ENCODE measurements around the gene SEC24D. TPM values are rescaled to one million over a fixed set of nuclear protein-coding genes. Genes with fewer than 3 reads are reported as not detected.
A peak's percentile ranks its signal among the peaks of the same experiment; 100 is the strongest.

Gene SEC24D
- total and polyA plus RNA-seq, 9 of the 15 experiments (the other 6 are each of a cell fraction or from before 2014, with no cell fraction given), result 7.1 to 22.5 (median 11.3) TPM

DNA sequence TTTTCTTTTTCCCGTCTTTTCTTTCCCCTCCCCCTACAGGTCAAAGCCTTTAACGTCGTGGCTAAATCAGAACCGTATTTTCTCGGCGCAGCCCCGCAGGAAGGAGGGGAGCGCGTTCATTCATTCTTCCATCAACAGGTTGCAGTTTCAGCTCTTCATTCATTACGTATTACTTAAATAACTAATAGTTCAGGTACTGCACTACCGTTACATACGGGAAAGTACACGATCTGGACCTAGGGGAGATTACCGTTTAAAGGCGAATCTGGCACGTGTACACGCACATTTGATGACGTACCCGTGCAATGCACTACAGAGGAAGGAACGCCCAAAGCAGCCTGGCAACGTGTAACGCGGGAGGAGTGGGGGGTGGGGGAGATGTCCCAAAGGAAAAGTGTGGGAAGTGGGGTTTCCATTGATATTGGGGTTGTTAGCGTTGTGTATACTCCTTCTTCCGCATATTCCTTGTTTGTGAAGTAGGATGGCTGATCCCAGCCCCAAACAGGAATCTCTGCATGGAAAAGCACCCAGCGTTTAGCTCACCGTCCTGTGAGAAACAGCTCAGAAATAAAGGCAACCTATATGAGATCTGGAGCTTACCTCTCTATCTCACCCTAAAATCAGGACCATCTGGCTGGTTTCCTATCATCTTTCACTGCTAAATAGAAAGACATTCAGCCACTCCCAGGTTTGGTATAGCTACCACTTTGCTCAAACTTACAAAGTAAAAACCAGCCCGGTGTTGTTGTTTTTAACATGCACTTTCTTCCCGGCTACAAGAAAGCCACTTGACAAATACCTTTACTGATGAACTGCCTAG, 585 bp upstream of the SEC24D start (continued):
- TF ChIP-seq VEZF1 (CRISPR knock-in tag; IDR thresholded peaks at IDR 0.05) (peak; percentile 9; the same call in 1 of the 2 replicates), BHLHE40 (IDR thresholded peaks at IDR 0.05; ENCODE audit: low read length) (peak; percentile 89), ZSCAN29 (IDR thresholded peaks at IDR 0.05) (peak; percentile 26; the same call in 1 of the 2 replicates), NRF1 (conservative IDR thresholded peaks at IDR 0.05 in 1 of 2, IDR thresholded peaks at IDR 0.05 in 1 of 2) (no peak; a peak in 2 of 4 replicates), OTX1 (CRISPR knock-in tag; IDR thresholded peaks at IDR 0.05) (0 out of 2 replicates have a peak, but pooled peaks have one; percentile 15), MYC (IDR thresholded peaks at IDR 0.05; ENCODE audit: low read depth, low read length) (peak; percentile 46; the same call in 1 of the 2 replicates), MYC (CRISPR knock-in tag; IDR thresholded peaks at IDR 0.05; ENCODE audit: borderline replicate concordance, low read depth) (no peak), ZNF583 (CRISPR knock-in tag; IDR thresholded peaks at IDR 0.05) (no peak), DPF2 (IDR thresholded peaks at IDR 0.05) (peak; percentile 44; the same call in 1 of the 2 replicates), ZNF551 (CRISPR knock-in tag; IDR thresholded peaks at IDR 0.05) (no peak), SUPT5H (IDR thresholded peaks at IDR 0.05) (peak; percentile 64; the same call in 1 of the 2 replicates), NBN (IDR thresholded peaks at IDR 0.05; ENCODE audit: low read depth) (0 out of 2 replicates have a peak, but pooled peaks have one; percentile 52), BRD9 (IDR thresholded peaks at IDR 0.05; ENCODE audit: low read depth, partially characterized antibody) (peak; percentile 58), ELF1 (tag; IDR thresholded peaks at IDR 0.05) (0 out of 2 replicates have a peak, but pooled peaks have one; percentile 5), TRIM24 (IDR thresholded peaks at IDR 0.05) (peak in 1 of 2 experiments; percentile 13; a peak in 2 of 4 replicates), TAF9B (IDR thresholded peaks at IDR 0.05; ENCODE audit: partially characterized antibody) (peak; percentile 39)
- TF ChIP-seq, protein P1, sequence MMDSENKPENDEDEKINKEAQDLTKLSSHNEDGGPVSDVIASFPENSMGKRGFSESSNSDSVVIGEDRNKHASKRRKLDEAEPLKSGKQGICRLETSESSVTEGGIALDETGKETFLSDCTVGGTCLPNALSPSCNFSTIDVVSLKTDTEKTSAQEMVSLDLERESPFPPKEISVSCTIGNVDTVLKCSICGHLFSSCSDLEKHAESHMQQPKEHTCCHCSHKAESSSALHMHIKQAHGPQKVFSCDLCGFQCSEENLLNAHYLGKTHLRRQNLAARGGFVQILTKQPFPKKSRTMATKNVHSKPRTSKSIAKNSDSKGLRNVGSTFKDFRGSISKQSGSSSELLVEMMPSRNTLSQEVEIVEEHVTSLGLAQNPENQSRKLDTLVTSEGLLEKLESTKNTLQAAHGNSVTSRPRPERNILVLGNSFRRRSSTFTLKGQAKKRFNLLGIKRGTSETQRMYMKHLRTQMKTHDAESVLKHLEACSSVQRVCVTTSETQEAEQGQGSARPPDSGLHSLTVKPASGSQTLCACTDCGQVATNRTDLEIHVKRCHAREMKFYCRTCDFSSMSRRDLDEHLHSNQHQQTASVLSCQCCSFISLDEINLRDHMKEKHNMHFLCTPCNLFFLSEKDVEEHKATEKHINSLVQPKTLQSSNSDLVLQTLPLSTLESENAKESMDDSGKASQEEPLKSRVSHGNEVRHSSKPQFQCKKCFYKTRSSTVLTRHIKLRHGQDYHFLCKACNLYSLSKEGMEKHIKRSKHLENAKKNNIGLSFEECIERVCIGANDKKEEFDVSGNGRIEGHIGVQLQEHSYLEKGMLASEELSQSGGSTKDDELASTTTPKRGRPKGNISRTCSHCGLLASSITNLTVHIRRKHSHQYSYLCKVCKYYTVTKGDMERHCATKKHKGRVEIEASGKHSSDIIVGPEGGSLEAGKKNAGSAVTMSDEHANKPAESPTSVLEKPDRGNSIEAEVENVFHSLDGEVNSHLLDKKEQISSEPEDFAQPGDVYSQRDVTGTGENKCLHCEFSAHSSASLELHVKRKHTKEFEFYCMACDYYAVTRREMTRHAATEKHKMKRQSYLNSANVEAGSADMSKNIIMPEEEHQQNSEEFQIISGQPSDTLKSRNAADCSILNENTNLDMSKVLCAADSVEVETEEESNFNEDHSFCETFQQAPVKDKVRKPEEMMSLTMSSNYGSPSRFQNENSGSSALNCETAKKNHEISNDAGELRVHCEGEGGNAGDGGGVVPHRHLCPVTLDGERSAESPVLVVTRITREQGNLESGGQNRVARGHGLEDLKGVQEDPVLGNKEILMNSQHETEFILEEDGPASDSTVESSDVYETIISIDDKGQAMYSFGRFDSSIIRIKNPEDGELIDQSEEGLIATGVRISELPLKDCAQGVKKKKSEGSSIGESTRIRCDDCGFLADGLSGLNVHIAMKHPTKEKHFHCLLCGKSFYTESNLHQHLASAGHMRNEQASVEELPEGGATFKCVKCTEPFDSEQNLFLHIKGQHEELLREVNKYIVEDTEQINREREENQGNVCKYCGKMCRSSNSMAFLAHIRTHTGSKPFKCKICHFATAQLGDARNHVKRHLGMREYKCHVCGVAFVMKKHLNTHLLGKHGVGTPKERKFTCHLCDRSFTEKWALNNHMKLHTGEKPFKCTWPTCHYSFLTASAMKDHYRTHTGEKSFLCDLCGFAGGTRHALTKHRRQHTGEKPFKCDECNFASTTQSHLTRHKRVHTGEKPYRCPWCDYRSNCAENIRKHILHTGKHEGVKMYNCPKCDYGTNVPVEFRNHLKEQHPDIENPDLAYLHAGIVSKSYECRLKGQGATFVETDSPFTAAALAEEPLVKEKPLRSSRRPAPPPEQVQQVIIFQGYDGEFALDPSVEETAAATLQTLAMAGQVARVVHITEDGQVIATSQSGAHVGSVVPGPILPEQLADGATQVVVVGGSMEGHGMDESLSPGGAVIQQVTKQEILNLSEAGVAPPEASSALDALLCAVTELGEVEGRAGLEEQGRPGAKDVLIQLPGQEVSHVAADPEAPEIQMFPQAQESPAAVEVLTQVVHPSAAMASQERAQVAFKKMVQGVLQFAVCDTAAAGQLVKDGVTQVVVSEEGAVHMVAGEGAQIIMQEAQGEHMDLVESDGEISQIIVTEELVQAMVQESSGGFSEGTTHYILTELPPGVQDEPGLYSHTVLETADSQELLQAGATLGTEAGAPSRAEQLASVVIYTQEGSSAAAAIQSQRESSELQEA (IDR thresholded peaks at IDR 0.05; ENCODE audit: low read depth), result 0 out of 2 replicates have a peak, but pooled peaks have one; percentile 23
- TF ChIP-seq, protein P2, sequence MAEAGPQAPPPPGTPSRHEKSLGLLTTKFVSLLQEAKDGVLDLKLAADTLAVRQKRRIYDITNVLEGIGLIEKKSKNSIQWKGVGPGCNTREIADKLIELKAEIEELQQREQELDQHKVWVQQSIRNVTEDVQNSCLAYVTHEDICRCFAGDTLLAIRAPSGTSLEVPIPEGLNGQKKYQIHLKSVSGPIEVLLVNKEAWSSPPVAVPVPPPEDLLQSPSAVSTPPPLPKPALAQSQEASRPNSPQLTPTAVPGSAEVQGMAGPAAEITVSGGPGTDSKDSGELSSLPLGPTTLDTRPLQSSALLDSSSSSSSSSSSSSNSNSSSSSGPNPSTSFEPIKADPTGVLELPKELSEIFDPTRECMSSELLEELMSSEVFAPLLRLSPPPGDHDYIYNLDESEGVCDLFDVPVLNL (CRISPR knock-in tag; IDR thresholded peaks at IDR 0.05; ENCODE audit: low read depth), result peak; percentile 30; the same call in 1 of the 2 replicates
